Cerebellar cortex (tissue), 1 donor: ENCODE data around the gene NRARP.
A peak's percentile ranks its signal among the peaks of the same experiment; 100 is the strongest.

ENCODE experiments used
- DNase-seq: peaks from one replicate; pipeline ENCODE4 v3.0.0-alpha.2; 2015; ENCODE audit warnings: low spot score

Gene NRARP

GRCh38 chr9:137276473-137277328 is 25.4 kb downstream of the NRARP start:
- peak; percentile 50 for DNase-seq

DNA sequence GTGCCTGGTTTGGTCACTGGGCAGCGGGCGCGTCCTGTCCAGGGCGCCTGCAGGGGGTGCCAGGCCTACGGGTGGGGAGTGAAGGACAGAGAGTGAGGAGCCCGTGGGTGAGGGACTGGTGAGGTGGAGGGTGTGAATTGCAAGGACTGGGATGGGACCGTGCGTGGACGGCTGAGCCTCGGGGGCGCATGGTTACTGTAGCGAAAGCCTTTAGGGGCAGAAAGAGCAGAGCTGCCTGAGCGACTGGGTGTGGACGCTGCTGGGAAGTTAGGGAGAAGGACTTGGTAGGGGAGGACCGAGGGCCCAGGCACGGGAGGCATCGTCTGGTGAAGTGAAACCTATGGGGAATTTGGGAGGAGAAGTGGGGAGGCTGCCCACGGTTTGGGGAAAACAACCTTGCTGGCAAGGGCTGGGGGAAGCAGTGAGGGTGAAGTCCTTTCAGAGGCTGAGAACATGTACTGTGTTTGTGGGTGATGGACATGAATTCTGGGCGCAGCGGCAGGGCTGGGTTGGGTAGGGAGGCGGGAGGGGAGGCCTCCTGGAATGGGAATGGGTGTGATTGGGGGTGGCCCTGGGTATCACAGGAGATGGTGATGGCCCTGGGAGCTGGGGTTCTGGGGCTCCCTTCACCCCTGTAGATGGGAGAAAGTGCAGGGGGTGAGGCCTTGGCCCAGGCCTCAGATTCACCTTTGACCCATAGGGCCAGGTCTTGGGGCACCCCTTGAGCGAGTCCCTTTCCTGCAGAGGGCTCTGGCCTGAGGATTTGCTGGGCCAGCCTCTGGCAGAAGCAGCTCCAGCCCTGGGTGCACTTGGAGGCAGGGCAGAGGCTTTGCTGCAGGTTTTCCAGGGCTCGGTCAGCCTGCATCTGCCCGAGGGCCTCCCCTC is 26.2 kb downstream of the NRARP start:
- DNase-seq = no peak

GRCh38 chr9:137275203-137275587 is 26.9 kb downstream of the NRARP start:
- no peak for DNase-seq

- DNase-seq = no peak
Observed at GRCh38 chr9:137273611-137274320, 28.3 kb downstream of the NRARP start.

DNA sequence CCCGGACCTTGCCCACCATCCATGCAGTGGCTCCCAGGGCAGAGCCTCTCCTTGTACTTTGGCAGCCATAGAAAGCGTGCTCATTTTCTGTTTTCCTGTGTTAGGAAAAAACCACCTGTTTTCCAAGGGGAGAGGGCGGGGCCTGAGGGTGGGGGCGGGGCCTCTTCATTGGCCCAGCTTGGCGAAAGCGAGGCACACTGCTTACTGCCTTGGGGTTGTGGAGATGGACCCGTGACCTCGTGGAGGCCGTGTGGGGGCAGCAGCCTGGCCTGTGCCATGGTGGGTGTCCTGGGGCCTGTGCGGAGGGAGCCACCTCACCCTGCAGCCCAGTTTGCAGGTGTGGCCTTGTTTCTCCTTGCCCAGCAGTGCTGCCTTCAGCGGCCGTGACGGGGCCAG is 29.0 kb downstream of the NRARP start:
- DNase-seq = no peak

DNA sequence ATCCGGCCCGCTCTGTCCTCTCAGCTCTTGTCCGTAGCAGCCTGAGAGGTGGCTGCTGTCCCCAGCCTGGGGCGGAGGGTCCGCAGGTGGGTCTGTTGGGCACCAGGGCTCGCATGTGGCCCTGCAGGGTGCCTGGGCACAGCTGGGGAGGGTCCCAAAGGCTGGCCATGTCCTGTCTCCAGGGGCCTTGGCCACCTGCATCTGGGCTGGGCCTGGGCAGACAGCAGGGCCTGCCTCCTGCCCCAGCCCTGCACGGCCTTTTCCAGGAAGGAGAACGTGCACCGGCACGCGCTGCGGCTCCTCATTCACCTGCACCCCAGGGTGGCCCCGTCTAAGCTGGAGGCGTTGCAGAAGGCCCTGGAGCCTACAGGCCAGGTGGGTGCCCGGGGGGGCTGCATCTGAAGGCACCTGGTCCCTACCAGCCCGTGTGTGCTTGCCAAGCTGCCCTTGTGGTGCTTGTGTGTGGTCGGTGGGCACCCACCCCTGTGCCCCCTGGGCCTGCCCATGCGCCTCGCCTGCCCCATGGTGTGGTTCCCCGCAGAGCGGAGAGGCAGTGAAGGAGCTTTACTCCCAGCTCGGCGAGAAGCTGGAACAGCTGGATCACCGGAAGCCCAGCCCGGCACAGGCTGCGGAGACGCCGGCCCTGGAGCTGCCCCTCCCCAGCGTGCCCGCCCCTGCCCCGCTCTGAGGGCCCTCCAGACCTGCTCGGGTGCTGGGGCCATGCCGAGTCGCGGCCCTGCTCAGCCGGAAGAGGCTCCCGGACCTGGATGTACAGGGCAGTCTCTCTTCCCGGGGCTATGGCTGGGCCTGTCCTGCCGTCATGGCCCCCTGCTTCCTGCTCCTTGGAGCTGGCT is 29.6 kb downstream of the NRARP start:
- DNase-seq = no peak

DNA sequence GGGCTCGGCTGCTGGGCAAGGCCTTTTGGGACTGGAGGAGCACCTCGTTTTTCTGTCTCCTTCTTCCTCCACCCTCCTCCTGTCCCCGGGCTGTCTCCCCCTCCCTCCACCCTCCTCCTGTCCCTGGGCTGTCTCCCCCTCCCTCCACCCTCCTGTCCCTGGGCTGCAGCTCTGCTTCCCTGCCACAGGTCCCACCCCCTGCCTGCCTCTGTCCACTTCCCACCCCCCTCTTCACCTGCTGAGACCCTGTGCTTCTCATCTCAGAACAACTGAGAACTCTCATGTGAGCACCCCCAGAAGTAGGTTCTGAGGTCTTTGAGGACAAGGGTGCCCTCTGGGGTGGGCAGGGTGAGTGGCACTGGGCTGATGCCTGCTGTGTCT is 30.4 kb downstream of the NRARP start:
- no peak for DNase-seq

DNA sequence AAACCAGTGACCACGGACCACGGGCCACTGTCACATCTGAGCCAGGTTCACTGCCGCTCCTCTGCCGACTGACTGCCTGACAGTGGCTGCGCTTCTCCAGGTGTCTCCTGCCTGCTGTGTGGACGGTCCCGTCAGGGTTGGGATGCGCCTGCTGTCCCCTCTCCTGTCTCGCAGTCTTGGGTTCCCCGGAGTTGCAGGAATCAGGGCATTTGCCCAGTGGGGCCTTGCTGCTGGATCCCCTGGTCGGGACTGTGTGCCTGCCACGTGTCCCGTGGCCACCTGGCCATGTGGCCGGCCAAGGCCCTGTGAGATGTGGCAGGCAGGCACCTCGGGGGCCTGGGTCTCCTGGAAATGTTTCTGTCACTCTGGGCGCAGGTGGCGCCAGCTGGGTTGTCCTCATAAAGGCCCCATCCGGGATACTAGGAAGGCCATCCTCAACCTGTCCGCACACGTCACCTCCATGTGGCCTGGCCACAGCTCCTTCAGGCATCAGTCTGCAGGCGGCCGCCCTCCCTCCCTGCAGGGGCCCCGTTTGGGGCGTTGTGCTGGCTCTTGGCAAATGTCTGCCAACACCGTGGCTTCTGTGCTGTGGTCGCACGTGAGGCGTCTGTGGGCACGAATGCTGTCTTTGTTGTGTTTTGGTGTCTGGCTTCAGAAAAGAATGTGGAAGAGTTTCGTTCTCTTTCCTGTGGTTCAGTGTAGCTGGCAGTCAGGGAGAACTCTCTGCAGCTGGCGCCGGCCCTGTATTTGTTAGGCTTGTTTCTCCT is 31.0 kb downstream of the NRARP start:
- no peak for DNase-seq

- no peak for DNase-seq
Observed at GRCh38 chr9:137269231-137269772, 32.8 kb downstream of the NRARP start.

DNA sequence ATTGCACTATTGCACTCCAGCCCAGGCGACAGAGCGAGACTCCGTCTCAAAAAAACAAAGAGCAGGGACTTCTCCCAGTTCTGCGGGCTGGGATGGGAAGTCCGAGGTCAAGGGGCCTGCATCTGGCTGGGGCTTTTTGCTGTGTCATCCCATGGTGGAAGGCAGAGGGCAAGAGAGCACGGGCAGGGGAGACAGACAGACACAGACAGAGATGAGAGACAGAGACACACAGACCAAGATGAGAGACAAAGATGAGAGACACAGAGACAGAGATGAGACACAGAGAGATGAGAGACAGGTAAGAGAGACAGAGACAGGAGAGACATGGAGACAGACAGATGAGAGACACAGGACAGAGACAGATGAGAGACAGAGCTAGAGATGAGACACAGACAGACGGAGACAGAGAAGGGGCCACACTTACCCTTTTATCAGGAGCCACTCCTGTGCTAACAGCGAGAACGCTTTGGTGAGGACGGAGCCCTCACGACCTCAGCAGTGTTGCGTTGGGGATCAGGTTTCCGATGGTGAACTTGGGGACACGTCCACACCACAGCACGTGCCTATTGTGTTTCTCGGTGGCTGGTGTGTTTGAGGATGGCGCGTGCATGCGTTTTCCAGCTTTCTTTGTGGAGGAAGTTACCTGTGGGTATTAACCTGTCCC is 33.4 kb downstream of the NRARP start:
- no peak for DNase-seq

- DNase-seq = no peak
Observed at GRCh38 chr9:137267933-137268355, 34.1 kb downstream of the NRARP start.

GRCh38 chr9:137266585-137267453 is 35.3 kb downstream of the NRARP start:
- no peak for DNase-seq

GRCh38 chr9:137266162-137266527 is 35.9 kb downstream of the NRARP start:
- no peak for DNase-seq

GRCh38 chr9:137265496-137266161 is 36.4 kb downstream of the NRARP start:
- no peak for DNase-seq

DNA sequence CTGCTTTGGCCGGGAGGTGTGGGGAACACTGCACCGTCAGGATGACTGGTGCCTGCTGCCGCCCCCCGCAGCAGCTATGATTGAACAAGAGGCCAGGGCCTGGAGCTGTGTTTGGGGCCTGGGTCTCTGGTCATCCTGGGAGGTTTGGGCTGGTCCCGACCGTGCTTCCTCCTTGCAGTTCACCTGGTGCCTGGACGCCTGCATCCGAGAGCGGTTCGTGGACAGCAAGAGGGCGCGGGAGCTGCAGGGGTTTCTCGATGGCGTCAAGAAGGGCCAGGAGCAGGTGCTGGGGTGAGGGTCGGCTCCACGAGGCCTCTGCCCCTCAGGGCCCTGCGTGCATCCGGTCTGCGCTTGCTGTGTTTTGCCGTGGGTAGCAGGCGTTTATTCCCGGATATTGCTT is 38.0 kb downstream of the NRARP start:
- no peak for DNase-seq

DNA sequence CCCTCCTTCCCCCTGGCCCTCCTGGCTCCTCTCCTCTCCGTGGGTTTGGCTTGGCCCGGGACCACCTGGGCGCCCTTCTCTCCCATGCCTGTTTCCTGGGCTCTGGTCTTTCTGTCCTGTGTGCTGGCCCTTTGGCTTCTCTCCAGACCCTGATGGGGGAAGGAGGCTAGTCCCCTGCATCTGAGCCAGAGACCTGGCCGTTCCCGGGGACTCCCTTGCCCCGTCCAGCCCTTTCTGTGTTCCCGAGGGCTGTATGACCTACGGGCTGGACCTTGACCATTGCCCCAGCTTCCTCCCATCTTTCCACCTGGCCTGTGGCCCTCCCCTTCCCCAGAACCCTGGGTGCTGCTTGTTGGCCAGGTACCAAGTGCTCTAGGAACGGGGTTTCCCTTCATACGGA is 38.6 kb downstream of the NRARP start:
- no peak for DNase-seq

DNA sequence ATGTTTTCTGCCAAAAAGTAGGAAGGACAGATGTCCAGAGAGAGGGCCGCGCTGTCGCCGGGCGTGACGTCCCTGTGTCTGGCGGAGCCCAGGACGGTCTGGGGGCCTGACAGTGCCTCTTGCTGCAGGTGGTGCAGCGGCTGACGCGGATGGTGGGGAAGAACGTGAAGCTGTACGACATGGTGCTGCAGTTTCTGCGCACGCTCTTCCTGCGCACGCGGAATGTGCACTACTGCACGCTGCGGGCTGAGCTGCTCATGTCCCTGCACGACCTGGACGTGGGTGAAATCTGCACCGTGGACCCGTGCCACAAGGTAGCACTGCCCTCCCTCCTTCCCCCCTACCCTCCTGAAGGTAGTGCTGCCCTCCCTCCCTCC is 39.2 kb downstream of the NRARP start:
- no peak for DNase-seq

DNA sequence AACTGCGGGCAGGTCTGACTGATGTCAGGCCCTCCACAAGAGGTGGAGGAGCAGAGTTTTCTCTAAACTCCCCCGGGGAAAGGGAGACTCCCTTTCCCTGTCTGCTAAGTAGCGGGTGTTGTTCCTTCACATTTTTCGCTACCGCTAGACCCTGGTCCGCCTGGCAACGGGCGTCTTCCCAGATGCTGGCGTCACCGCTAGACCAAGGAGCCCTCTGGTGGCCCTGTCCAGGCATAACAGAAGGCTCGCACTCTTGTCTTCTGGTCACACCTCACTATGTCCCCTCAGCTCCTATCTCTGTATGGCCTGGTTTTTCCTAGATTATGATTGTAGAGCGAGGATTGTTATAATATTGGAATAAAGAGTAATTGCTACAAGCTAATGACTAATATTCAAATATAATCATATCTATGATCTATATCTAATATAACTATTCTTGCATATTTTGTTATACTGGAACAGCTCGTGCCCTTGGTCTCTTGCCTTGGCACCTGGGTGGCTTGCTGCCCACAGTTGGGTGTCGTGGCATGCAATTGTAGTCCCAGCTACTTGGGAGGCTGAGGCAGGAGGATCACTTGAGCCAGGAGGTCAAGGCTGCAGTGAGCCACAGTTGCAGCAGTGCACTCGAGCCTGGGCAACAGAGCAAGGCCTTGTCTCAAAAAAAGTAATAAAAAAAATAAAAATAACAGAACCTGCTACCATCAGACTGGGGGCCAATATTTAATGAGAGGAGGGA is 39.7 kb downstream of the NRARP start:
- DNase-seq = peak; percentile 70
